GM23338 (cell line): Measurements from ENCODE around the gene HSPG2.
"Not testable (repeated sequence)": the region's sequence is repeated elsewhere in the genome, so short reads cannot be mapped to it uniquely, and the experiment has no call there.

Source experiments
- CREB1 ChIP-seq: fragments of 250-450 bp; sonication (Bioruptor Pico); IDR thresholded peaks from 2 replicates; pipeline ENCODE4 v1.5.0; 2020; ENCODE audit warnings: low read depth, mild to moderate bottlenecking, moderate library complexity
- EZH2 ChIP-seq: fragments of 200-600 bp; sonication (generic); IDR thresholded peaks from one replicate; pipeline ENCODE4 v1.8.0; 2017; ENCODE audit warnings: antibody characterized with exemption, mild to moderate bottlenecking, low read depth; ENCODE audit not compliant: unreplicated experiment
- EZH2phosphoT487 ChIP-seq: fragments of 200-600 bp; sonication (generic); IDR thresholded peaks from one replicate; pipeline ENCODE4 v1.8.1; 2018; ENCODE audit warnings: antibody characterized with exemption; ENCODE audit not compliant: unreplicated experiment
- JUNB ChIP-seq: IDR thresholded peaks from one replicate; pipeline ENCODE4 v1.6.1; 2016; ENCODE audit warnings: antibody characterized with exemption; ENCODE audit not compliant: unreplicated experiment
- NANOG ChIP-seq: IDR thresholded peaks from 2 replicates; pipeline ENCODE4 v1.6.1; 2016; ENCODE audit warnings: antibody characterized with exemption, borderline replicate concordance
- POLR2AphosphoS5 ChIP-seq: IDR thresholded peaks from 2 replicates; pipeline ENCODE4 v1.6.1; 2016; ENCODE audit warnings: antibody characterized with exemption, low read depth
- ZNF331 ChIP-seq: fragments of 250-450 bp; sonication (Bioruptor Pico); IDR thresholded peaks from 2 replicates; pipeline ENCODE4 v1.5.0; 2020; ENCODE audit warnings: low read depth, mild to moderate bottlenecking, moderate library complexity
- ZNF462 ChIP-seq: fragments of 250-450 bp; sonication (Bioruptor Pico); IDR thresholded peaks from 2 replicates; pipeline ENCODE4 v1.5.0; 2020; ENCODE audit warnings: mild to moderate bottlenecking, moderate library complexity
- TF ChIP-seq, protein P1 (sequence below), 2 experiments: fragments of 200-600 bp in 1 of 2; sonication (generic) in 1 of 2; conservative IDR thresholded peaks; 2 replicates each; pipeline versions ENCODE4 v1.5.1 to v1.6.1; 2016 to 2017; ENCODE audit warnings: antibody characterized with exemption in 2 of 2, low read depth in 2 of 2, mild to moderate bottlenecking in 2 of 2, moderate library complexity in 1 of 2
- TF ChIP-seq, protein P2 (sequence below): IDR thresholded peaks from one replicate; pipeline ENCODE4 v1.6.1; 2018; ENCODE audit warnings: antibody characterized with exemption; ENCODE audit not compliant: unreplicated experiment
- TF ChIP-seq, protein P3 (sequence below): IDR thresholded peaks from 2 replicates; pipeline ENCODE4 v1.6.1; 2016; ENCODE audit warnings: antibody characterized with exemption

GRCh38 chr1:21985893-21986292 is 48.8 kb upstream of the HSPG2 start:
- not testable (repeated sequence) for TF ChIP-seq ZNF462; EZH2phosphoT487; POLR2AphosphoS5; ZNF331 (CRISPR knock-in tag); EZH2; CREB1 (CRISPR knock-in tag); NANOG; JUNB
- TF ChIP-seq, protein P1, sequence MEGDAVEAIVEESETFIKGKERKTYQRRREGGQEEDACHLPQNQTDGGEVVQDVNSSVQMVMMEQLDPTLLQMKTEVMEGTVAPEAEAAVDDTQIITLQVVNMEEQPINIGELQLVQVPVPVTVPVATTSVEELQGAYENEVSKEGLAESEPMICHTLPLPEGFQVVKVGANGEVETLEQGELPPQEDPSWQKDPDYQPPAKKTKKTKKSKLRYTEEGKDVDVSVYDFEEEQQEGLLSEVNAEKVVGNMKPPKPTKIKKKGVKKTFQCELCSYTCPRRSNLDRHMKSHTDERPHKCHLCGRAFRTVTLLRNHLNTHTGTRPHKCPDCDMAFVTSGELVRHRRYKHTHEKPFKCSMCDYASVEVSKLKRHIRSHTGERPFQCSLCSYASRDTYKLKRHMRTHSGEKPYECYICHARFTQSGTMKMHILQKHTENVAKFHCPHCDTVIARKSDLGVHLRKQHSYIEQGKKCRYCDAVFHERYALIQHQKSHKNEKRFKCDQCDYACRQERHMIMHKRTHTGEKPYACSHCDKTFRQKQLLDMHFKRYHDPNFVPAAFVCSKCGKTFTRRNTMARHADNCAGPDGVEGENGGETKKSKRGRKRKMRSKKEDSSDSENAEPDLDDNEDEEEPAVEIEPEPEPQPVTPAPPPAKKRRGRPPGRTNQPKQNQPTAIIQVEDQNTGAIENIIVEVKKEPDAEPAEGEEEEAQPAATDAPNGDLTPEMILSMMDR (conservative IDR thresholded peaks at IDR 0.05; ENCODE audit: low read depth in 2 of 2) = not testable (repeated sequence)
- TF ChIP-seq, protein P2, sequence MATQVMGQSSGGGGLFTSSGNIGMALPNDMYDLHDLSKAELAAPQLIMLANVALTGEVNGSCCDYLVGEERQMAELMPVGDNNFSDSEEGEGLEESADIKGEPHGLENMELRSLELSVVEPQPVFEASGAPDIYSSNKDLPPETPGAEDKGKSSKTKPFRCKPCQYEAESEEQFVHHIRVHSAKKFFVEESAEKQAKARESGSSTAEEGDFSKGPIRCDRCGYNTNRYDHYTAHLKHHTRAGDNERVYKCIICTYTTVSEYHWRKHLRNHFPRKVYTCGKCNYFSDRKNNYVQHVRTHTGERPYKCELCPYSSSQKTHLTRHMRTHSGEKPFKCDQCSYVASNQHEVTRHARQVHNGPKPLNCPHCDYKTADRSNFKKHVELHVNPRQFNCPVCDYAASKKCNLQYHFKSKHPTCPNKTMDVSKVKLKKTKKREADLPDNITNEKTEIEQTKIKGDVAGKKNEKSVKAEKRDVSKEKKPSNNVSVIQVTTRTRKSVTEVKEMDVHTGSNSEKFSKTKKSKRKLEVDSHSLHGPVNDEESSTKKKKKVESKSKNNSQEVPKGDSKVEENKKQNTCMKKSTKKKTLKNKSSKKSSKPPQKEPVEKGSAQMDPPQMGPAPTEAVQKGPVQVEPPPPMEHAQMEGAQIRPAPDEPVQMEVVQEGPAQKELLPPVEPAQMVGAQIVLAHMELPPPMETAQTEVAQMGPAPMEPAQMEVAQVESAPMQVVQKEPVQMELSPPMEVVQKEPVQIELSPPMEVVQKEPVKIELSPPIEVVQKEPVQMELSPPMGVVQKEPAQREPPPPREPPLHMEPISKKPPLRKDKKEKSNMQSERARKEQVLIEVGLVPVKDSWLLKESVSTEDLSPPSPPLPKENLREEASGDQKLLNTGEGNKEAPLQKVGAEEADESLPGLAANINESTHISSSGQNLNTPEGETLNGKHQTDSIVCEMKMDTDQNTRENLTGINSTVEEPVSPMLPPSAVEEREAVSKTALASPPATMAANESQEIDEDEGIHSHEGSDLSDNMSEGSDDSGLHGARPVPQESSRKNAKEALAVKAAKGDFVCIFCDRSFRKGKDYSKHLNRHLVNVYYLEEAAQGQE = not testable (repeated sequence)
- TF ChIP-seq, protein P3, sequence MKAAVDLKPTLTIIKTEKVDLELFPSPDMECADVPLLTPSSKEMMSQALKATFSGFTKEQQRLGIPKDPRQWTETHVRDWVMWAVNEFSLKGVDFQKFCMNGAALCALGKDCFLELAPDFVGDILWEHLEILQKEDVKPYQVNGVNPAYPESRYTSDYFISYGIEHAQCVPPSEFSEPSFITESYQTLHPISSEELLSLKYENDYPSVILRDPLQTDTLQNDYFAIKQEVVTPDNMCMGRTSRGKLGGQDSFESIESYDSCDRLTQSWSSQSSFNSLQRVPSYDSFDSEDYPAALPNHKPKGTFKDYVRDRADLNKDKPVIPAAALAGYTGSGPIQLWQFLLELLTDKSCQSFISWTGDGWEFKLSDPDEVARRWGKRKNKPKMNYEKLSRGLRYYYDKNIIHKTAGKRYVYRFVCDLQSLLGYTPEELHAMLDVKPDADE = not testable (repeated sequence)
